Upper lobe of left lung (tissue), 6 donors: Measurements from ENCODE around the gene SFXN5. TPM values are rescaled to one million over a fixed set of nuclear protein-coding genes. Genes with fewer than 3 reads are reported as not detected.

ENCODE experiments used
- ATAC-seq, 2 donors: fragments of 200-7000 bp; cut with Tn5 transposase; one replicate each; pipeline ENCODE4 v1.9.1; 2022; ENCODE audit warnings: mild to moderate bottlenecking in 2 of 2, moderate library complexity in 2 of 2; ENCODE audit not compliant: low FRiP score in 2 of 2
- DNase-seq, 2 donors: peaks; one replicate each; pipeline ENCODE4 v3.0.0-alpha.2; 2019 to 2020
- H3K27ac ChIP-seq, 4 donors: fragments of 200-600 bp; sonication (generic); one replicate each; pipeline ENCODE4 v1.5.1; 2016 to 2019
- H3K27me3 ChIP-seq, 4 donors: fragments of 200-600 bp; sonication (generic); one replicate each; pipeline ENCODE4 v1.5.1; 2017 to 2019
- H3K36me3 ChIP-seq, 4 donors: fragments of 200-600 bp; sonication (generic); one replicate each; pipeline ENCODE4 v1.5.1; 2016 to 2019
- H3K4me1 ChIP-seq, 4 donors: fragments of 200-600 bp; sonication (generic); one replicate each; pipeline ENCODE4 v1.5.1; 2018 to 2019
- H3K4me3 ChIP-seq, 4 donors: fragments of 200-600 bp; sonication (generic); one replicate each; pipeline ENCODE4 v1.5.1; 2017 to 2019; ENCODE audit warnings: mild to moderate bottlenecking in 2 of 4, moderate library complexity in 1 of 4
- H3K9me3 ChIP-seq, 4 donors: fragments of 200-600 bp; sonication (generic); one replicate each; pipeline ENCODE4 v1.5.1; 2018 to 2019
- CTCF ChIP-seq, 6 experiments: fragments of 450-650 bp in 4 of 6; fragments of 200-600 bp in 2 of 6; sonication (generic) in 2 of 6; IDR thresholded peaks; one replicate each; pipeline ENCODE4 v1.5.1; 2016 to 2019; ENCODE audit warnings: antibody characterized with exemption in 6 of 6
- EP300 ChIP-seq, 4 donors: sonication (generic); formaldehyde crosslinking; IDR thresholded peaks; one replicate each; pipeline ENCODE4 v1.5.1; 2017; ENCODE audit warnings: antibody characterized with exemption in 4 of 4, control low read depth in 2 of 4
- POLR2A ChIP-seq, 4 donors: fragments of 450-650 bp; IDR thresholded peaks; one replicate each; pipeline ENCODE4 v1.5.1; 2016 to 2017; ENCODE audit warnings: antibody characterized with exemption in 4 of 4, mild to moderate bottlenecking in 2 of 4
- POLR2AphosphoS5 ChIP-seq, 2 donors: sonication (generic); formaldehyde crosslinking; IDR thresholded peaks; one replicate each; pipeline ENCODE4 v1.5.1; 2017; ENCODE audit warnings: antibody characterized with exemption in 2 of 2
- WGBS, 2 donors: methylation state at CpG; one replicate each; pipeline ENCODE4 v1.1.5; 2017 to 2018; 5-methylcytosine and 5-hydroxymethylcytosine counted together
- total RNA-seq, 6 donors: library from RNA; depleted of rRNA in 4 of 6; stranded (reverse); fragments of >200 nt in 4 of 6; gene quantifications; one replicate each; pipeline versions ENCODE4 v1.1.0 to v1.2.1, GENCODE V29; 2016 to 2021
- donor health status: DM: no; HTN: no; CAD: no; lungs with moderate emphysema.
- donor health status: DM: no; HTN: yes; CAD: no; lungs with severe emphysema.

SFXN5 gene
- total RNA-seq, 6 donors from 2014 or later, result 10.8 to 44.0 (median 13.7) TPM

GRCh38 chr2:73034661-73035375 is 36.7 kb downstream of the SFXN5 start:
- no peaks in the 10 kb centered on the region for H3K27me3 ChIP-seq
- DNase-seq, result peak in 1 of 2 donors; percentile 57
- peak overlapping the region; percentile 13 to 62 (median 42) for H3K27ac ChIP-seq
- TF ChIP-seq POLR2AphosphoS5 (IDR thresholded peaks at IDR 0.05) (no peak), EP300 (IDR thresholded peaks at IDR 0.05) (no peak), CTCF (IDR thresholded peaks at IDR 0.05) (no peak), POLR2A (IDR thresholded peaks at IDR 0.05) (no peak)
- no peaks in the 10 kb centered on the region for H3K9me3 ChIP-seq
- H3K4me3 ChIP-seq, result no peak overlapping the region
- ATAC-seq, result peak; percentile 70 to 79
- H3K36me3 ChIP-seq, result peaks cover 0 to 3% (median 0%) of the 10 kb centered on the region in 4 donors
- H3K4me1 ChIP-seq, result peaks cover 0 to 10% (median 1%) of the 10 kb centered on the region in 4 donors
- WGBS, 2 donors, result 63 to 74% methylated on average over 7 of the region's 7 CpGs

- Histone ChIP-seq H3K27me3 (no peaks in the 10 kb centered on the region), H3K9me3 (no peaks in the 10 kb centered on the region), H3K4me3 (no peak overlapping the region), H3K4me1 (peaks cover 0 to 10% (median 1%) of the 10 kb centered on the region in 4 donors), H3K27ac (peak overlapping the region; percentile 13 to 62 (median 42)), H3K36me3 (peaks cover 0 to 3% (median 0%) of the 10 kb centered on the region in 4 donors)
- DNase-seq, result no peak
- TF ChIP-seq EP300 (IDR thresholded peaks at IDR 0.05) (no peak), POLR2A (IDR thresholded peaks at IDR 0.05) (no peak), POLR2AphosphoS5 (IDR thresholded peaks at IDR 0.05) (no peak), CTCF (IDR thresholded peaks at IDR 0.05) (no peak)
- WGBS, 2 donors, result 80 to 83% methylated on average over 3 to 5 of the region's 5 CpGs
- ATAC-seq, result no peak
Measured at GRCh38 chr2:73033766-73034381, 37.6 kb downstream of the SFXN5 start.

GRCh38 chr2:73033142-73033765 is 38.3 kb downstream of the SFXN5 start:
- no peak for ATAC-seq
- H3K4me1 ChIP-seq, result peaks cover 0 to 10% (median 1%) of the 10 kb centered on the region in 4 donors
- WGBS, 2 donors, result 85 to 94% methylated on average over 1 of the region's 1 CpG
- no peak for TF ChIP-seq CTCF (IDR thresholded peaks at IDR 0.05)
- TF ChIP-seq EP300 (IDR thresholded peaks at IDR 0.05), result no peak
- no peak for TF ChIP-seq POLR2A (IDR thresholded peaks at IDR 0.05)
- TF ChIP-seq POLR2AphosphoS5 (IDR thresholded peaks at IDR 0.05), result no peak
- H3K27me3 ChIP-seq, result no peaks in the 10 kb centered on the region
- H3K9me3 ChIP-seq, result no peaks in the 10 kb centered on the region
- no peak overlapping the region for H3K4me3 ChIP-seq
- peaks cover 0 to 3% (median under 1%) of the 10 kb centered on the region in 4 donors for H3K36me3 ChIP-seq
- no peak for DNase-seq
- peak overlapping the region in 2 of 4 donors; percentile 42 to 62 for H3K27ac ChIP-seq

- WGBS, 2 donors, result 81 to 84% methylated on average over 5 of the region's 5 CpGs
- TF ChIP-seq CTCF (IDR thresholded peaks at IDR 0.05) (no peak), POLR2A (IDR thresholded peaks at IDR 0.05) (no peak), POLR2AphosphoS5 (IDR thresholded peaks at IDR 0.05) (no peak)
Measured at GRCh38 chr2:73032702-73033097, 38.8 kb downstream of the SFXN5 start.

More at GRCh38 chr2:73032702-73033097, 38.8 kb downstream of the SFXN5 start:
- DNase-seq (no peak), ATAC-seq (no peak)
- peaks cover 0 to 10% (median 1%) of the 10 kb centered on the region in 4 donors for H3K4me1 ChIP-seq
- H3K27ac ChIP-seq, result no peak overlapping the region
- no peaks in the 10 kb centered on the region for H3K27me3 ChIP-seq
- H3K9me3 ChIP-seq, result no peaks in the 10 kb centered on the region
- peaks cover 0 to 6% (median 1%) of the 10 kb centered on the region in 4 donors for H3K36me3 ChIP-seq
- H3K4me3 ChIP-seq, result no peak overlapping the region
